Renal cortical epithelial cell (primary cell): ENCODE results near the gene KLF11. TPM values are rescaled to one million over a fixed set of nuclear protein-coding genes. Genes with fewer than 3 reads are reported as not detected.

Experiments
- DNase-seq: peaks from one replicate; pipeline ENCODE4 v3.0.0-alpha.2; 2011; ENCODE audit warnings: low read depth
- total RNA-seq: library from RNA; depleted of rRNA; stranded (reverse); fragments of >200 nt; gene quantifications from 2 replicates; pipeline ENCODE4 v1.2.3, GENCODE V29; 2014

Gene KLF11
- total RNA-seq, 1 donor from 2014 or later = 16.2 TPM

DNA sequence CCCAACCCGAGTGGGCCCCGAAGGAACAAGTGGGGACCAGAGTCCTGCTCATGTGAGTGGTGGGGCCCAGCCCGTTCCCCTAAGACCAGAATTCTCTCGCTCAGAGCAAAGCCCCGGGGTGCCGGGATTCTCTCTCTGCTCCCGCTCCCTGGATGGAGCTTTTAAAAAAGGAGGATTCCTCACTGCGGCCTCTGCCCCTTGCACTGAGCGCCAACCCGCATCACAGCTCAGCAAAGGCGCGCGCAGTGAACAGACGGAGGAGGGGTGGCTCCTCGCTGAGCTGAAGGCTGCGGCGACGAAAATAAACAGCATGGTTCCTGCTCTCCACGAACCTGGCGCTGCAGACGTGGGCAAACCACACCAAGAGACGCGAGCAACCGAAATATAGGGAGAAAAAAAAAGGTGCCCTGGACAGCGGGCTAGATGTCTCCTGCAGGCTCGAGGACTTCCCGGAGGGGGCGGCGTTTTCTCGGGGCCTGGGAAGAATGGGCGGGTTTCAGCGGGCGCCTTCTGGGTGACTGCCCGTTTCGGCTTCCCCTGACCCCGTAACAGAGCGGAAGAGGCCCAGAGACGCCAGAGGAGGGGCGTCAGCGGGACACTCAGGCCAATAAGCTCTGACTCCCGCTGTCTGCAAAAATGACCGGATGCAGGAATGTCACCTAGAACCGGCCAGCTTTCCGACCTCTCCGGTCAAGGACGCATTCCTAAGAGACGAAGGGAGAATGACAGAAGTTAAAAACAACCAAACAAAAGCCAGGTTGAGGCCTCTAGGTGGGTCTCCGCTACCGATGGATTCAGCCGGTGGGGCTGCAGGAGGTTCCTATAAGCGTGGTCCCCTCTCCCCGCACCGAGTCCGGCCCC, 819 bp upstream of the KLF11 start:
- DNase-seq = peak; percentile 56

DNA sequence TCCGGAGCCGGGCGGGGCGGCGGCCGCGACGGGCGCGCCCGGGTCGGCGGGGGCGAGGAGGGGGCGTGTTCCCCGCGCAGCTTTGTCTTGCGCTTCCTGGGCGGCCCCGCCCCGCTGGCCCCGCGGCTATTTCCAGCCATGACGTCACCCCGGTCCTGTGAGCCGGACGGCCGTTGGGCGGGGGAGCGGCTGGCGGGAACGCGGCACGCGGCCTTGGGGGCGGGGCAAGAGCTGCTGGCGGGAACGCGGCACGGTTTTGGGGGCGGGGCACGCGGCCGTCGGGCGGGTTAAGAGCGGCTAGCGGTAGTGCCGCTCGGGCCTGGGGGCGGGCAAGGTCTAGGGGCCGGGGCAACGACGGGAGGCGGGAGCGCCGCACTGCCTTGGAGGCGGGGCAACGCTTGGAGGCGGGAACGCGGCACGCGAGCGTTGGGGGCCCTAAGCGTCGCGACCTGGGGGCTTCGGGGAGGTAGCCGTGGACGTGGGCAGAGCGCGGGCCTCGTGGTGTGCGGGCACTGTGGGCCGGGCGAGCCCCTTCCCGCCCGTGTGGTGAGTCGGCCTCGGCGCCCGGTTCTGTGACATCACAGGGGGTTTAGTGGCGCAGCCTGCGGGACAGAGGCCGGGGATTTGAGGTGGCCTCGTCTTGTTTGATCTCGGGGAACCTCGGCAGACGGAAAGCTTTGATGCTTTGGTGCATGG, 704 bp downstream of the KLF11 start:
- DNase-seq = peak; percentile 73

DNA sequence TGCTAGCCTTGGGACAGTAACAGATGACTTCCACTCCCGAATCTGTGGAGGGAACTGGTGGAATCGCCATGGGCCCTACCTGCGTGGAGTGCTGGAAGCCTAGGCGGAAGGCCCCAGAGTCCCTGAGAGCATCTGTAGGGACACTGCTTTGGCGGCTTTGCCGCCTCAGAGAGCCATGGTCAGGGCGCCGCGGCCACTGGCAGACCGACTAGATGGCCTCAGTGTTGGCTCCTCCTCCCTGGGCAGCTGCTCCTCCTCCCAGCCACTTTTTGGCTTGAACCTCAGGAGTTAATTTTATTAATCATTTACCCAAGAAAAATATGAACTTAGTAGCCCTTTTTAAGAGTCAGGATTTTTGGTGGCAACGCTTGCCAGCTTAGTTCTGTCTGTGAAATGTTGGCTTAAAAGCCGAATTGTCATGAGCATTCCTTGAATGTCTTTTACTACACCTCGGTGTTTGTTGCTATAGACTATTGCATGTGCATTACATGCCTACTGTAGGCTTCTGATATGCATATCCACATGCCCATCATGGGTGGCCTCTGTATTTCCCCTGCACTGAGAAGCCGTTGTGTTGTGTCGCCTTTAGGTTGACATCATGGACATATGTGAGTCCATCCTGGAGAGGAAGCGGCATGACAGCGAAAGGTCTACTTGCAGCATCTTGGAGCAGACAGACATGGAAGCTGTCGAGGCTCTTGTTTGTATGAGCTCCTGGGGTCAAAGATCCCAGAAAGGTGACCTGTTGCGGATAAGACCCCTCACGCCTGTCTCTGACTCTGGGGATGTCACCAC, 2.4 kb downstream of the KLF11 start:
- peak; percentile 56 for DNase-seq

DNA sequence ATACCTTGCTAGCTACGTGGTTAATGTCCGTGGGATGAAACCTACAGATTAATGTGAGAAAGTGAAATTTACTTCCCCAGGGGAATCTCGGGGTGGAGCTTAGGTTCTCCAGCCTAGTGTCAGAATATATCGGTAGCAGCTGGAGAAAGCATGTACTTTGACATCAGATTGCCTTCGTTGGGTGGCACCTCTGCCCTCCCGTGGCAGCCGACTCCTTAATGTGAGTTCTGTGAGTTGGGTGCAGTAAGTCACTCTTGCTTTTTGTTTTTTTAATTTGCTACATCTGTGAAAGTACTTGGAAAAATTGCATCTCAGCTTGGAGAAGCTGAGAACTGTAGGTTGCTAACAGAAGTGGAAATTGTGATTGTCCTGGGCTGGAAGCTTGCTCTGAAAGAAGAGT, 3.6 kb downstream of the KLF11 start:
- no peak for DNase-seq

DNA sequence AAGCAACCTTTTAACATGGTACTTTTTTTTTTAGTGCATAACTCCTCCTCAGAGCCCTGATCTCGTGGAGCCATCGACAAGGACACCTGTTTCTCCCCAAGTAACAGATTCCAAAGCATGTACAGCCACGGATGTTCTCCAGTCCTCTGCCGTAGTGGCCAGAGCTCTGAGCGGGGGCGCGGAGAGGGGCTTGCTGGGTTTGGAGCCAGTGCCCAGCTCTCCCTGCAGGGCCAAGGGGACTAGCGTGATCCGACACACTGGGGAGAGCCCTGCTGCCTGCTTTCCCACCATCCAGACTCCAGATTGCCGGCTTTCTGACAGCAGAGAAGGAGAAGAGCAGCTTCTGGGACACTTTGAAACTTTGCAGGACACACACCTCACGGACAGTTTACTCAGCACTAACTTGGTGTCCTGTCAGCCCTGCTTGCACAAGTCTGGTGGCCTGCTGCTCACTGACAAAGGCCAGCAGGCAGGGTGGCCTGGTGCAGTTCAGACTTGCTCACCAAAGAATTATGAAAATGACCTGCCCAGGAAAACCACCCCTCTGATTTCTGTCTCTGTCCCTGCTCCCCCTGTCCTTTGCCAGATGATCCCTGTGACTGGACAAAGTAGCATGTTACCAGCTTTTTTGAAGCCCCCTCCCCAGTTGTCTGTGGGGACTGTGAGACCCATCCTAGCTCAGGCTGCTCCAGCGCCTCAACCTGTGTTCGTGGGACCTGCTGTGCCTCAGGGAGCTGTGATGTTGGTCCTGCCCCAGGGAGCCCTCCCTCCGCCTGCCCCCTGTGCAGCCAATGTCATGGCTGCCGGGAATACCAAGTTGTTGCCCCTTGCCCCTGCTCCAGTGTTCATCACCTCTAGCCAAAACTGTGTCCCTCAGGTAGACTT, 4.5 kb downstream of the KLF11 start:
- no peak for DNase-seq

DNA sequence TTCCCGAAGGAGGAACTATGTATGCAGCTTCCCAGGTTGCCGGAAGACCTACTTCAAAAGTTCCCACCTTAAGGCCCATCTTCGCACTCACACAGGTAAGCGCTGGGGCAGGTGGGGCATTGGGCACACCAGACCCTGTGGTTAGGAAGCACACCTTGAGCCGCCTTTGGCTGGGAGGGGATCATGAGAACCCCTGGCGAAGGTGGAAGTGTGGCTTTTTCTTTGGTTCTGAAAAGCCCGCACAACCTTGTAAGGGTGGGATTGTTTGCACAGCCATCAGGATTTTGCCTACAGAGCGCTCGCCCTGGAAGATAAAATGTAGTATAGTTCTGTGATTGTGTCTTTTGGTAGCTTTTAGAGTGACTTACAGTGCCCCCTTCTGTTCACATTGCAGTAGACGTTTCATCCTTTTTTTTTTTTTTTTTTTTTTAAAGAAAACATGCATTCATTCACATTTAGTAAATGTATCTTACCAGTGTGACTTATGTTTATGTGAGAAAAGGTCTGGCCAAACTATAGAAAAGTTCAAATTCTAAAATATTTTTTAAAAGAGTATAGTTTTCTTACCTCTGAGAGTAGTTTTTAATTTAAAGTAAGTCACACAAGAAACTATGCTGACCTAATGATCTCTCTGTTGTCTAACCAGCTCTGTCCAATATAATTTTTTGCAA, 5.3 kb downstream of the KLF11 start:
- DNase-seq = peak; percentile 58

DNA sequence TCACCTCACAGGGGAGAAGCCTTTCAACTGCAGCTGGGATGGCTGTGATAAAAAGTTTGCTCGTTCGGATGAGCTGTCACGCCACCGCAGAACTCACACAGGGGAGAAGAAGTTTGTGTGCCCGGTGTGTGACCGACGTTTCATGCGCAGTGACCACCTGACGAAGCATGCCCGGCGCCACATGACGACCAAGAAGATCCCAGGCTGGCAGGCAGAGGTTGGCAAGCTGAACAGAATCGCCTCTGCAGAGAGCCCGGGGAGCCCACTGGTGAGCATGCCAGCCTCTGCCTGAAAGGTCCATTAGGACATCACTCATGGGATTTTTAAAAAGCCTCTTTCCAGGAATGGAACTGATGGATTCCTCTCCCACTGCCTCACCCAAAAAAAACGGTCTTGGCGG, 8.9 kb downstream of the KLF11 start:
- no peak for DNase-seq

DNA sequence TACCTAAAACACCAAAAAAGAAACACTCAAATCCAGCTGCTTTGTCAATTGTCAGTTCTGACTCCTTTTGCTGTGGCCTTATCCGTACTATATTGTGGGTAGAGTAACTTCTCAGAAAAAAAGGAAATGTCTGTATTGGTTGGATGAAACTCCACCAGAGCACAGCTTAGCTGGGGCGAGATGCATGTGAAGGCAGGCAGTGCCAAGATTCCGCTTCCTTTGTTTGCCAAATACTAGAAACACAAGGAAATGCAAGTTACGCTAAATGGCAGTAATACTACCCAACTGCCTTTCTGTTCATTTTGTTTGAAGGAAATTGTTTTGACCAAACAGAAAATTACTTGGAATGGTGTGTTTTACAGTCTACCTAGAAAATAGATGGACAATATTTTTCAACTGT, 10.0 kb downstream of the KLF11 start:
- no peak for DNase-seq

DNA sequence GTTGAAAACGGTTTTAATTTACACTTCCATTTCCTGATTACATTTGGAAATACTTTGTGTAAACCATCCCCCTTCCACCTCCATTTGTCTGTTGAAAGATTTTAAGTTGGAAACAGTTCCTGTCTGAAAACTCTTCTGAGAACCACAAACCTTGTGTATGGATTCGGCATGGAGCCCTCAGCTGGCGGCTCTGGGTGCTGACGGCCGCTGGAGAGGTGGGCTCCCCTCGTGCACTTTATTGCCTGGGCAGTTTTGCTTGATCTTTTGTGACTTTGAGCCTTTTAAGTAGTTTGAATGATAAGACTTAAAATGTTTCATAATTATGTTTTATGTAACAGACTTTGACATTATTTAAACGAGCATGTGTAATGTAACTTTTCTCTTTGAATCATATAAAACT, 11.1 kb downstream of the KLF11 start:
- DNase-seq = no peak

DNA sequence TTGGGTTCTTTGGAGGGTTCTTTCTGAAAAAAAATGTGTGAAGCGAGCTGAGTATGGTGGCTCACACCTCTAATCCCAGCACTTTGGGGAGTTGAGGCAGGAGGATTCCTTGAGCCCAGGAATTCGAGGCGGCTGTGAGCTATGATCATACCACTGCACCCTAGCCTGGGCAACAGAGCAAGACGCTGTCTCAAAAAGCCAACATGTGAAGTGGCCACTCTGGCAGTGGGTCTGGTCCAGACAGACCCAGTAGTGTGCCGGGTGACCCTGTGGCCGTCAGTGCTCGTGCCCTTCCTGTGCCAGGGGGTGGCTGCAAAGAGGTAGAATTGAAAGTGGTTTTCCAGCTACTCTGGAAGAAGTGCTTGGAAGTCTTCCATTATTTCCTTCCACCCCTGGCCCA, 11.6 kb downstream of the KLF11 start:
- no peak for DNase-seq

DNA sequence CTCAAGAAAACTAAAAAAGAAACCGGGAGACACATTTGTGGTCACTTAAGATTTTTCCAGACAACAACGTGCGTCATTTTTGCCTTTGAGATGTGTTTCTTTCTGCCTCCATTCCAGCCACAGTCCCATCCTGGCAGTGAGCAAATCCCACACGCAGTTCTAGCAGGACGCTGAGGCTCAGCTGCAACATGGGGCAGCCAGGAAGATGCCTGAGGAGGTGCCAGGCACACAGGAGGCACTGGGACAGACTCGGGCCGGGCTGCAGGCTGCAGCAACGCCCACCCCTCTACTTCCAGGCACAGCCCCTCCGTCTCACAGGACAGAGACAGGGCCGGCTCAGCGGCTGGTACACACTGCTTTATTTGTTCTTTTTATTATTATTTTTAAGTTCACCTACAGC, 13.1 kb downstream of the KLF11 start:
- no peak for DNase-seq

DNA sequence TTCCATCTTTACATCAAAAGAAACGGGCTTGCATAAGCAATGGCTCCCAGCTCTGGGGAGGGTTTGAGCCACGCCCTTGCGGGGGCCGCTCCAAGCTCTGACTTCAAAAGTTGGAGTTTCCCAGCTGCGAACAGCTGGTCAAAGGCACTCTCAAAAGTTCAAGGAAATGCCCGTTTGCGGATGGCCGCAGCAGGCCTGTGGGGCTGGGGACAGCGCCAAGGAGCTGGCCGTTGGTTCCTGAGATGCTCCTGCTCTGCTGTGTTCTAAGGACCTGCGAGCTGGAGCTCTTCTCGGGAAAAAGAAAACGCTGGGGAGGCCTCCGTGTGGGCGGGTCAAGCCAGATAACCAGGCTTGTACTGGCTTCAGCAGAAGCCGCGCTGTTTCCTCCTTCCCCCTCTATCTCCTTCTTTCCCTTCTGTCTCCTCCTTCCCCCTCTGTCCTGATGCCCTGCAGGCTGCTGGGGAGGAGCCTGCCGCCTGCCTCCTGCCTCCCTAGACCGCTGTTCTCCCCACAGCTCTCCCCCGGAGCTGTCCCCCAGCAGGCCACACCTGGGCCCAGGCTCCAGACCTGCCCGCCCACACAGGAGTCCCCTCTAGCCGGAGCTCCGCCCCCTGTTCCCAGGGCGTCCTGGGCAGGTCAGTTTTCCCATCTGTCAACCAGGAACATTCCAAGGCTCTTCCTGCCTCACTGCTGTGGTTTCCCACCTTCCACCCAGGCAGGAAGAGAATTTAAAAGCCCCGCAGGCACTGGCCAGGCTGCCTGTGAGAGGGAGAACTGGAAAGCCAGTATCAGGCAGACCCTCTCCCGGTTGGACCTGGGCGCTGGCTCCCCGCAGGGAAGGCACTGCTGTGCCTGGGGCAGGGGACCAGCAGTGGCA, 14.1 kb downstream of the KLF11 start:
- DNase-seq = peak; percentile 59

DNA sequence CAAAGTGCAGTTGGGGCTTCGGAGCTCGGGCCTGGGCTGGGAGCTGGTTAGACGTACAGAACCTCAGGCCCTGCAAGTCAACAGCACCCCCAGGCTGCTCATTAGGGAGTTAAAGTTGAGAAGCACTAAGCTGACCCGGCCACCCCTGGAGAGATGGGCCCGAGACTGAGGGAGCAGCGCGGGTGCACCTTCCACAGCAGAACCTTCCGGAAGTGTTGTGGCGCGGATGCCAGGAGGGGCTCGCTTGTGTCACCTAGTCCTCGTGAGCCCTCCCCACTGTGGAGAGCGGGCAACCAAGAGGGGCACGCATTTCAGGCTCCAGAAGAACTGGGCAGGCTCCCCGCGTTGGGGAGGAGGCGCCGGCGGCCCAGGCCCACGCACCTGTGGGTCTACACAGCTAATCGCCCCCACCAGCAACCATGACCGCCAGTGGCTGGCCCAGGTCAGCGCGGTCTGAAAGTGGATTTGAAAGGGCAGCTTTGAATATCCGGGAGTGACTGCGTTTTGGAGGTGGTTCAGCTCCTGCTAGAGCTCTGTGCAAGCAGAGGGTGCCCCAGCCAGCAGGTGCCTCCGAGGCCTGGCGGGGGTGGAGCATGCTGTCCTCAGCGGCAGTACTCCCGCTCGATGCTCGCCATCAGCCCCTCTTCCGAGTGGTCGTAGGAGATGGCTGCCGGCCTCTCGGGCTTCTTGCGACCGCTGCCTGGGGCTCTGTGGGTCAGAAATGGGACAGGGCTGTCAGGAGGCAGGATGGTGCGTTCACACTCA, 15.1 kb downstream of the KLF11 start:
- no peak for DNase-seq

DNA sequence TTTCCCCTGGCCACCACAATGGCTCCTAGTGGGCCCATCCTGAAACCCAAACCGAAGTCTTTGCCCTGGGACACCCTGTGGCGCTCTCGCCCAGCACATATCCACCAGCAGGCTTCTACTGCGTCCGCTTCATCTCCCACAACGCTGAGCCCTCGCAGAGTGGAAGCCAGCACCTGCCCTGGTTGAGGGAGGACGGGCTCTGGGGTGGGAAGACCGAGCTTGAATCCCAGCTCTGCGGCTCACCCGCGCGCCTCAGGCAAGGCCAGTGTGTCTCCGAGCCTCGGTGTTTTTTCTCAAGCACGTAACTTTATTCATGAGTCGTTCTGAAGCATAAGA, 15.6 kb downstream of the KLF11 start:
- DNase-seq = no peak

DNA sequence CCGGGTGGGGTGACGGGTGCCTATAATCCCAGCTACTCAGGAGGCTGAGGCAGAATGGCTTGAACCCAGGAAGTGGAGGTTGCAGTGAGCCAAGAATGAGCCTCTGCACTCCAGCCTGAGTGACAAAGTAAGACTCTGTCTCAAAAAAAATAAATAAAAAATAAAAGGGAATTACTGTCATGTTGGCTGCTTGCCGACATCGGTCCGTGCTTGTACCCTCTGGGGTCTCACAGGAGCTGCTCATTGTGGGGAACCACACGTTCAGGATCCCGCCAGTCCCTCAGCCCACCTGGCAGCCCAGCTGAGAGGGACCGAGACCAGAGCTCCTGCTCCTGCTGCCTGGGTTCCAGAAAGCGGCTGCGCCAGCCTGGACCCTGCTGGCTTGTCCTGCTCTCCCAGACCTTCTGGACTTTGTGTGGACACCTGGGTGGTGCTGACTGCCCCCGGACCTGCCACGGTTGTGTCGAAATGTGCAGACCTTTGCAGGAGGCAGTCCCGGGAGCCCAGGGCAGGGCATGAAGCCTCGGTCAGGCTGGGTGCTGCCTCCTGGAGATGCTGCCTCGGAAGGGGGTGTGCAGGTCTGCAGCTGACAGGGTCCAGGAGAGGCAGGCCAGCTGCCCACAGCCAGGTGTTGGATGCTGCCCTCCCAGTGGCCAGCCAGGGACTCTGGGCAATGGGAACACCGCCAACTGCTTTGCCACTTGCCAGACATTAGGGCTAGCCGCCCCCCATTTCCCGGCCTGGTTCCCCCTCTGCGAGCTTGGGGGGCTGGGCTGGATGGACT, 16.4 kb downstream of the KLF11 start:
- DNase-seq = no peak

DNA sequence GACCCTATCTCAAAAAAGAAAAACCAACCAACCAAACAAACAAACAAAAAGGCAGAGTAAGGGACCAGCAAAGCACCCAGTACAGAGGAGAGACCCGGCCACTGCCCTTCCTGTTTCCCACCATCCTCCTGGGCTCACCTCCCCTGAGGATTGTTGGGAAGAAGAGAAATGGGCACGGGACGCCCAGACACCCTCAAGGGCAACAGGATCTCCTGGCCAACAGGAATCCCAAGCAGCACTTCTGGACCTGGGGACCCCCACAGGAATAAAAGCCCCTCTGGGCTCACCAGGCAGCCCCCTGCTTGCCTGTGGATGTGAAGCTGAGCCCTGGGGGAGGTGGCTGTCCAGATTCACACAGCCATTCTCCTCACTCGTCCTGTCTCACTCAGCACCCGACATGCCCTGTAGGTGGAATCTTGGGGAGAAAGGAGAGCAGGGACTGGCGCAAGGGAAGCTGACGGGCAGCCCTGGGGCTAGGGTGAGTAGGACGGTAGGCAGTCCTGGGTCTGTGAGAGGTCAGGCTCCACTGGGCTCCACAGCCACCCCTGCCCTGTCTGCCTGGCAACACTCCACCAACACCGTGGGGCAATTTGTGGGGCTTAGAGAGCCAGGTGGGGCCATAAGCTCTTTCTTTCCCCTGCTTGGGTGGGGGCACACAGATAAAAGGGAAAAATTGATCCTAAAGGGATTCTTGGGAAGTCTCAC, 18.0 kb downstream of the KLF11 start:
- no peak for DNase-seq

DNA sequence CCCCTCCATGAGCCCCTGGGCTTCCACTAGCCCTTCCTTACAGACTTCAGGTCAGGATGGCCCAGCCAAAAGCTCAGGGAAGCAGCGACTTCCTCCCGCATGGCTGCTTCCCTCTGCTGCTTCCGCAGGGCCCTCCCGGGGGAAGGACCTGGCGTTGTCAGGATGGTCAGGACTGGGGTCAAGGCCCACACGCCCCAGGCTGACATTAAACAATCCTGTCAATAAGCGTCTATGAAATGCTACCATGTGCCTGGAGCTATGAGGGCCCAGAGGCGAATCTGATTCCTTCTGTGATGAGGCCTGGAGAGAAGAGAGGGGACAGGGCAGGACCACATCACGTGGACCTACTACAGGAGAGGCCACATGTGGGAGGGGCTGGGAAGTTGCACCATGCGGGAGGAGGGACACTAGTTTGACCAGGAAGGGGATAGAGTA, 19.6 kb downstream of the KLF11 start:
- no peak for DNase-seq

DNA sequence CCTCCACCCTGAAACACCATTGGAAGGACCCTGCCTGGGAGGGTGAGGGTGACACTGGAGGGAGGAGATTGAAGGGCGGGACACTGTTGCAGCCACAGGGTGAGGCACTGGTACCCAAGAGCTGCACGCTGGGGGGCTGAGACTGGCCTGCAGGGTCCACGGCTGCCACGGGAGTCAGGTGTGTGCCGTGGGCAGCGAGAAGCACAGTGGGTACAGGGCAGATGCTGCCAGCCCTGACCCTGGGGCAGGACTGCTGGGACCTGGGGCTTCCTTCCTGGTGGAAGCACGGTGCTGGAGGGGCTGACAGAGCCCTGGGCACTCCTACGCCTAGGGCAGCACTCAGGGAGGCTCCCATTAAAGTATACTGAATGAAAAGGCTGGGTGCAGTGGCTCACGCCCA, 20.2 kb downstream of the KLF11 start:
- no peak for DNase-seq
